CD4-positive, alpha-beta T cell treated with Interleukin-17A for 1 hour (primary cell): Measurements from ENCODE around the gene APLNR.

Experiments used
- DNase-seq: peaks from one replicate; pipeline ENCODE4 v3.0.0-alpha.2; 2020

APLNR gene

GRCh38 chr11:57214494-57214893 is 22.6 kb downstream of the APLNR start:
- DNase-seq: no peak

GRCh38 chr11:57214098-57214417 is 23.0 kb downstream of the APLNR start:
- DNase-seq: no peak

GRCh38 chr11:57213342-57214097 is 23.5 kb downstream of the APLNR start:
- no peak for DNase-seq

GRCh38 chr11:57210781-57211180 is 26.3 kb downstream of the APLNR start:
- no peak for DNase-seq

GRCh38 chr11:57207168-57207567 is 29.9 kb downstream of the APLNR start:
- DNase-seq: no peak

- no peak for DNase-seq
These were observed 31.9 kb downstream of the APLNR start for GRCh38 chr11:57205041-57205641.

- DNase-seq: no peak
These were observed 33.1 kb downstream of the APLNR start for GRCh38 chr11:57203882-57204480.

- no peak for DNase-seq
These were observed 33.7 kb downstream of the APLNR start for GRCh38 chr11:57203359-57203758.

GRCh38 chr11:57202281-57202680 is 34.8 kb downstream of the APLNR start:
- no peak for DNase-seq

- no peak for DNase-seq
These were observed 36.1 kb downstream of the APLNR start for GRCh38 chr11:57200917-57201316.

- no peak for DNase-seq
These were observed 37.7 kb downstream of the APLNR start for GRCh38 chr11:57199330-57199729.

GRCh38 chr11:57197762-57198161 is 39.3 kb downstream of the APLNR start:
- DNase-seq: no peak

GRCh38 chr11:57196596-57196995 is 40.5 kb downstream of the APLNR start:
- DNase-seq: no peak

GRCh38 chr11:57192316-57192715 is 44.7 kb downstream of the APLNR start:
- no peak for DNase-seq

GRCh38 chr11:57191311-57192219 is 45.5 kb downstream of the APLNR start:
- no peak for DNase-seq

- DNase-seq: no peak
These were observed 46.5 kb downstream of the APLNR start for GRCh38 chr11:57190548-57190947.
